HCT116 (cell line): ENCODE measurements around the gene RABGGTA.

Experiments used
- POLR2A ChIP-seq: IDR thresholded peaks from 2 replicates; pipeline ENCODE4 v1.7.0; 2011; ENCODE audit warnings: borderline replicate concordance; ENCODE audit not compliant: insufficient read depth, insufficient read length; ENCODE audit errors: extremely low read depth
- POLR2AphosphoS5 ChIP-seq: IDR thresholded peaks from 2 replicates; pipeline ENCODE4 v1.6.1; 2011; ENCODE audit warnings: mild to moderate bottlenecking, low read depth, low read length, moderate library complexity
- SIN3A ChIP-seq: IDR thresholded peaks from 2 replicates; pipeline ENCODE4 v1.6.1; 2012; ENCODE audit warnings: low read depth
- TF ChIP-seq, protein P1 (sequence below), 3 experiments: fragments of 200-600 bp in 1 of 3; sonication (generic) in 1 of 3; IDR thresholded peaks in 2 of 3; conservative IDR thresholded peaks in 1 of 3; 2 replicates each; pipeline ENCODE4 v1.5.1; 2012 to 2017; ENCODE audit warnings: low read depth in 2 of 3, low read length in 2 of 3, antibody characterized with exemption in 1 of 3, borderline replicate concordance in 1 of 3, control low read depth in 1 of 3, mild to moderate bottlenecking in 1 of 3, mixed read lengths in 1 of 3, mixed run types in 1 of 3, moderate library complexity in 1 of 3; ENCODE audit not compliant: insufficient read depth in 1 of 3

DNA sequence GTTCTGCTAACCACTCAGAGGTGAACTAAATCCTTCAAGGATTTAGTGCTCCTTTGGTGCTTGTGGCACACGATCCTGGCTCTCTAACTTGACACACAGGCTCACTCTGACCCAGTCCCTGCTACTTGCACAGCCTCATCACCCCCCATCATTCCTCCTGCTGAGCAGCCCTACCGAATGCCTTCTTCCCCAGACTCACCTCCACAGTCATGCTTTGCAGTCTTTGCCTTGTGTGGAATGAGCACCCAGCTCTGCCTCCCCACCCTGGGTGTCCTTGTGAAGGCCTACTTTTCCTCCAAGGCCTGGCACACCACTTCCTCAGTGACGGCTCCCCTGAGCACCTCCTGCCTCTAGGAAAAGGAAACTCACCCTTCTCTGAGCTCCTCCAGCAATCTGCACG, 21.0 kb downstream of the RABGGTA start:
- TF ChIP-seq, protein P1, sequence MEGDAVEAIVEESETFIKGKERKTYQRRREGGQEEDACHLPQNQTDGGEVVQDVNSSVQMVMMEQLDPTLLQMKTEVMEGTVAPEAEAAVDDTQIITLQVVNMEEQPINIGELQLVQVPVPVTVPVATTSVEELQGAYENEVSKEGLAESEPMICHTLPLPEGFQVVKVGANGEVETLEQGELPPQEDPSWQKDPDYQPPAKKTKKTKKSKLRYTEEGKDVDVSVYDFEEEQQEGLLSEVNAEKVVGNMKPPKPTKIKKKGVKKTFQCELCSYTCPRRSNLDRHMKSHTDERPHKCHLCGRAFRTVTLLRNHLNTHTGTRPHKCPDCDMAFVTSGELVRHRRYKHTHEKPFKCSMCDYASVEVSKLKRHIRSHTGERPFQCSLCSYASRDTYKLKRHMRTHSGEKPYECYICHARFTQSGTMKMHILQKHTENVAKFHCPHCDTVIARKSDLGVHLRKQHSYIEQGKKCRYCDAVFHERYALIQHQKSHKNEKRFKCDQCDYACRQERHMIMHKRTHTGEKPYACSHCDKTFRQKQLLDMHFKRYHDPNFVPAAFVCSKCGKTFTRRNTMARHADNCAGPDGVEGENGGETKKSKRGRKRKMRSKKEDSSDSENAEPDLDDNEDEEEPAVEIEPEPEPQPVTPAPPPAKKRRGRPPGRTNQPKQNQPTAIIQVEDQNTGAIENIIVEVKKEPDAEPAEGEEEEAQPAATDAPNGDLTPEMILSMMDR (IDR thresholded peaks at IDR 0.05 in 2 of 3, conservative IDR thresholded peaks at IDR 0.05 in 1 of 3; ENCODE audit: borderline replicate concordance in 1 of 3, insufficient read depth in 1 of 3, low read depth in 2 of 3, low read length in 2 of 3), result no peak
- no peak for TF ChIP-seq POLR2A
- TF ChIP-seq POLR2AphosphoS5, result no peak
- no peak for TF ChIP-seq SIN3A
